ENCODE data around the gene BCAS3. TPM values are rescaled to one million over a fixed set of nuclear protein-coding genes. Genes with fewer than 3 reads are reported as not detected.

Gene BCAS3
- total RNA-seq, 1 donor from 2014 or later, result 15.2 TPM

DNA sequence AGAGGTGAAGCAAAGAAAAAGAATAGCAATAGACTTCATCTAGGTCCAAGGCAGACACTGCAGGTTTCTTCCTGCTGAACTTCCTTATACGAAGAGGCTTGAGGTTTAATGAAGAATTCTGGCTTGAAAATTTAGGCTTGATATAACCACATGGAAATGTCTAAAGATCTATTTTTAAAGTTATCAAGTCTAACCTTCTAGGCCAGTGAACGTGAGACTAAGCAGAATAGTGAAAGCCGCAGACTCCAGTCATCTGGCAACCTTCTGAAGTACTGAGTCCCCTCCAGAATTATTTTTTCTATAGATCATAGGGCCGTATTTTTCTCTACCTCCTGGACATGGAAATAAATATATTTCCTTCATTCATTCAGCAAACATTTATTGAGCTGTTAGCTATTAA lies 333.6 kb downstream of the BCAS3 start:
- no peak overlapping the region for H3K4me3 ChIP-seq (ENCODE audit: low read depth, low read length)
- TF ChIP-seq, protein P1, sequence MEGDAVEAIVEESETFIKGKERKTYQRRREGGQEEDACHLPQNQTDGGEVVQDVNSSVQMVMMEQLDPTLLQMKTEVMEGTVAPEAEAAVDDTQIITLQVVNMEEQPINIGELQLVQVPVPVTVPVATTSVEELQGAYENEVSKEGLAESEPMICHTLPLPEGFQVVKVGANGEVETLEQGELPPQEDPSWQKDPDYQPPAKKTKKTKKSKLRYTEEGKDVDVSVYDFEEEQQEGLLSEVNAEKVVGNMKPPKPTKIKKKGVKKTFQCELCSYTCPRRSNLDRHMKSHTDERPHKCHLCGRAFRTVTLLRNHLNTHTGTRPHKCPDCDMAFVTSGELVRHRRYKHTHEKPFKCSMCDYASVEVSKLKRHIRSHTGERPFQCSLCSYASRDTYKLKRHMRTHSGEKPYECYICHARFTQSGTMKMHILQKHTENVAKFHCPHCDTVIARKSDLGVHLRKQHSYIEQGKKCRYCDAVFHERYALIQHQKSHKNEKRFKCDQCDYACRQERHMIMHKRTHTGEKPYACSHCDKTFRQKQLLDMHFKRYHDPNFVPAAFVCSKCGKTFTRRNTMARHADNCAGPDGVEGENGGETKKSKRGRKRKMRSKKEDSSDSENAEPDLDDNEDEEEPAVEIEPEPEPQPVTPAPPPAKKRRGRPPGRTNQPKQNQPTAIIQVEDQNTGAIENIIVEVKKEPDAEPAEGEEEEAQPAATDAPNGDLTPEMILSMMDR (conservative IDR thresholded peaks at IDR 0.05; ENCODE audit: low read depth, low read length), result no peak
- DNase-seq (ENCODE audit: low read depth), result no peak

GRCh38 chr17:61015966-61016365 lies 338.3 kb downstream of the BCAS3 start:
- DNase-seq (ENCODE audit: low read depth), result no peak
- no peak overlapping the region for H3K4me3 ChIP-seq (ENCODE audit: low read depth, low read length)
- TF ChIP-seq, protein P1 (conservative IDR thresholded peaks at IDR 0.05; ENCODE audit: low read depth, low read length), result no peak

DNA sequence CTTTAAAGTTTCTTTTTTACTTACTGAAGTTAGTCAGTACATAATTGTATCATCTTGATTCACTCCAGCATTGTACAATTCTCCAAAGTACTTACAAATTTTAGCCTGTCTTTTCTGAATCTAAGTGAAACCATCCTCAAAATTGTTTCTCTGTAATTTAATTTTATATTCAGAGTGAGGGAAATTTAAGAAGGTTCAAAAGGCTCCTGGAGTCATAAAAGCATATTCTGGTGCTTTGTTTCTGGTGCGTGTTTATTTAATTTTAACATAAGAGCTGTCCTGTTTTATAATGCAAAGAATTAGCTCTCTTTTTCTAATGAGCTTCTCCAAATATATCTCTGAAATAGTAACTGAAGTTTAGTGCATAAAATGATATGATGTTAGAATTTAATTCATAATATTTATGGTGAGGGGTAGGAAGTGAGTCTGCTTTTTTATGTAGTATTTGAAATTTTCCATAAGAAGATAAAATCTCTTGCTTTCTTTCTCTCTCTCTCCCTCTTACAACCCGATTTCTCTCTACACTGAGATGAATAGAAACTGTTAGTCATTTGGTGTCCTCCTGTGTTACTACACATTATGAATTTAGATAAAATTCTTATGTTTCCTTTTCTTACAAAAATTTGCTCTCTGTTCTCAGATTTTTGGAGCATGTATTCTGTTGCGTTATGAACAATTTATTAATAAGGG lies 339.8 kb downstream of the BCAS3 start:
- no peak for DNase-seq (ENCODE audit: low read depth)
- TF ChIP-seq, protein P1 (conservative IDR thresholded peaks at IDR 0.05; ENCODE audit: low read depth, low read length), result no peak
- no peak overlapping the region for H3K4me3 ChIP-seq (ENCODE audit: low read depth, low read length)

GRCh38 chr17:61018938-61019337 lies 341.3 kb downstream of the BCAS3 start:
- TF ChIP-seq, protein P1 (conservative IDR thresholded peaks at IDR 0.05; ENCODE audit: low read depth, low read length), result no peak

GRCh38 chr17:61023996-61024395 lies 346.3 kb downstream of the BCAS3 start:
- DNase-seq (ENCODE audit: low read depth), result no peak
- TF ChIP-seq, protein P1 (conservative IDR thresholded peaks at IDR 0.05; ENCODE audit: low read depth, low read length), result no peak
- H3K4me3 ChIP-seq (ENCODE audit: low read depth, low read length), result no peak overlapping the region

More at GRCh38 chr17:61018938-61019337, 341.3 kb downstream of the BCAS3 start:
- no peak overlapping the region for H3K4me3 ChIP-seq (ENCODE audit: low read depth, low read length)
- no peak for DNase-seq (ENCODE audit: low read depth)

GRCh38 chr17:61026818-61027217 lies 349.2 kb downstream of the BCAS3 start:
- H3K4me3 ChIP-seq (ENCODE audit: low read depth, low read length), result no peak overlapping the region
- DNase-seq (ENCODE audit: low read depth), result no peak
- TF ChIP-seq, protein P1 (conservative IDR thresholded peaks at IDR 0.05; ENCODE audit: low read depth, low read length), result no peak

DNA sequence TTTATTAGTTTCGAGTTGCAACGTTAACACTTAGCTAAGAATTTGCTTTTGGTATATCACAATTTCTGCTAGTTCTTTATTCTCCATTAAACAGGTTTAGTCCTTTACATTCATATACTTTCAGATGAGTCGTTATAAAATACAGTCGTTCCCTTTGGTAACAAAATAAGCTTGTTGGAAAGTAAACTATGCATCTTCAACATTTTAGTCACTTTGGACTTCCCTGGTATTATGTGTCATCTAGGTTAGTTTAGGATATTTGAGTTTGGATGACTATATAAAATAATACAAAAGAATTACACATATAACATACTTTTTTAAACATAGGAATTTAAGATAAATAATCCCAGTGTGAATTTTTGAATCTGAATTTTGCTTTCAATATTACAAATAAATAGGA lies 351.5 kb downstream of the BCAS3 start:
- DNase-seq (ENCODE audit: low read depth), result no peak
- TF ChIP-seq, protein P1 (conservative IDR thresholded peaks at IDR 0.05; ENCODE audit: low read depth, low read length), result no peak
- H3K4me3 ChIP-seq (ENCODE audit: low read depth, low read length), result no peak overlapping the region
